Loucy (cell line): ENCODE results near the gene DNAJC30.

Experiments
- H2AFZ ChIP-seq: fragments of 200-600 bp; sonication (generic); 2 replicates; pipeline ENCODE4 v1.6.0; 2016; ENCODE audit warnings: antibody characterized with exemption, mild to moderate bottlenecking, low read length, moderate library complexity
- H3F3A ChIP-seq: fragments of 200-600 bp; 2 replicates; pipeline ENCODE4 v1.6.0; 2016; ENCODE audit warnings: antibody characterized with exemption, low read depth, mild to moderate bottlenecking
- H3K27me3 ChIP-seq: fragments of 200-600 bp; sonication (generic); 2 replicates; pipeline ENCODE4 v1.6.1; 2014; ENCODE audit warnings: low read length, mild to moderate bottlenecking; ENCODE audit not compliant: insufficient read depth, poor library complexity, severe bottlenecking
- H3K36me3 ChIP-seq: fragments of 200-600 bp; sonication (generic); 2 replicates; pipeline ENCODE4 v1.6.1; 2016; ENCODE audit warnings: low read length; ENCODE audit not compliant: insufficient read depth
- H3K4me1 ChIP-seq: fragments of 200-600 bp; sonication (generic); 2 replicates; pipeline ENCODE4 v1.5.1; 2014; ENCODE audit warnings: low read length, mild to moderate bottlenecking; ENCODE audit not compliant: insufficient read depth, poor library complexity, severe bottlenecking
- H3K4me2 ChIP-seq: fragments of 200-600 bp; sonication (generic); 2 replicates; pipeline ENCODE4 v1.6.0; 2014; ENCODE audit warnings: antibody characterized with exemption, low read length, low read depth, mild to moderate bottlenecking; ENCODE audit not compliant: poor library complexity, severe bottlenecking
- H3K4me3 ChIP-seq: fragments of 200-600 bp; sonication (generic); 2 replicates; pipeline ENCODE4 v1.5.1; 2014; ENCODE audit warnings: low read length, mild to moderate bottlenecking, mixed read lengths; ENCODE audit not compliant: poor library complexity, severe bottlenecking
- H3K79me2 ChIP-seq: fragments of 200-600 bp; sonication (generic); 2 replicates; pipeline ENCODE4 v1.6.1; 2014; ENCODE audit warnings: low read length; ENCODE audit not compliant: insufficient read depth
- H3K9ac ChIP-seq: fragments of 200-600 bp; sonication (generic); 2 replicates; pipeline ENCODE4 v1.6.0; 2014; ENCODE audit warnings: mild to moderate bottlenecking, low read depth, low read length, moderate library complexity; ENCODE audit not compliant: poor library complexity, severe bottlenecking
- H3K9me2 ChIP-seq: fragments of 200-600 bp; sonication (generic); replicated peaks from 2 replicates; pipeline ENCODE4 v1.6.1; 2016; ENCODE audit warnings: low read depth, low read length, mixed read lengths
- H3K9me3 ChIP-seq: fragments of 200-600 bp; sonication (generic); 2 replicates; pipeline ENCODE4 v1.6.1; 2014; ENCODE audit warnings: mild to moderate bottlenecking, antibody characterized with exemption, low read length, low read depth; ENCODE audit not compliant: insufficient read depth
- H4K20me1 ChIP-seq: fragments of 200-600 bp; sonication (generic); 2 replicates; pipeline ENCODE4 v1.6.0; 2014; ENCODE audit warnings: antibody characterized with exemption, low read length, mild to moderate bottlenecking; ENCODE audit not compliant: insufficient read depth, poor library complexity, severe bottlenecking
- CTCF ChIP-seq: fragments of 200-600 bp; sonication (generic); conservative IDR thresholded peaks from 2 replicates; pipeline ENCODE4 v1.5.1; 2014; ENCODE audit warnings: mild to moderate bottlenecking, antibody characterized with exemption, low read length
- EZH2phosphoT487 ChIP-seq: fragments of 200-600 bp; IDR thresholded peaks from 2 replicates; pipeline ENCODE4 v1.6.1; 2018; ENCODE audit warnings: antibody characterized with exemption, mild to moderate bottlenecking, moderate library complexity, borderline replicate concordance

Gene DNAJC30

GRCh38 chr7:73703225-73703624, 20.0 kb upstream of the DNAJC30 start:
- Histone ChIP-seq H3K9me2 (no peaks in the 10 kb centered on the region), H2AFZ (no peak overlapping the region), H3F3A (no peaks in the 10 kb centered on the region), H3K79me2 (no peaks in the 10 kb centered on the region), H3K4me2 (no peak overlapping the region), H3K4me3 (no peak overlapping the region), H3K27me3 (no peaks in the 10 kb centered on the region), H3K9me3 (no peaks in the 10 kb centered on the region), H4K20me1 (no peaks in the 10 kb centered on the region), H3K9ac (no peak overlapping the region), H3K36me3 (peaks cover 8% of the 10 kb centered on the region; the same call in 1 of the 2 replicates), H3K4me1 (no peaks in the 10 kb centered on the region)
- no peak for TF ChIP-seq CTCF
- no peak for TF ChIP-seq EZH2phosphoT487

GRCh38 chr7:73702665-73703064, 19.4 kb upstream of the DNAJC30 start:
- H3K79me2 ChIP-seq, result no peaks in the 10 kb centered on the region
- H3K36me3 ChIP-seq, result peaks cover 13% of the 10 kb centered on the region; the same call in 1 of the 2 replicates
- no peaks in the 10 kb centered on the region for H3F3A ChIP-seq
- H3K9me2 ChIP-seq, result no peaks in the 10 kb centered on the region
- no peaks in the 10 kb centered on the region for H3K4me1 ChIP-seq
- H2AFZ ChIP-seq, result no peak overlapping the region
- no peak for TF ChIP-seq EZH2phosphoT487
- TF ChIP-seq CTCF, result no peak
- no peaks in the 10 kb centered on the region for H3K27me3 ChIP-seq
- no peaks in the 10 kb centered on the region for H3K9me3 ChIP-seq
- H3K9ac ChIP-seq, result no peak overlapping the region
- no peak overlapping the region for H3K4me2 ChIP-seq
- H3K4me3 ChIP-seq, result no peak overlapping the region
- H4K20me1 ChIP-seq, result no peaks in the 10 kb centered on the region

GRCh38 chr7:73702226-73702625, 19.0 kb upstream of the DNAJC30 start:
- no peak overlapping the region for H3K4me2 ChIP-seq
- no peaks in the 10 kb centered on the region for H3K4me1 ChIP-seq
- no peaks in the 10 kb centered on the region for H4K20me1 ChIP-seq
- no peak overlapping the region for H2AFZ ChIP-seq
- no peak for TF ChIP-seq CTCF
- TF ChIP-seq EZH2phosphoT487, result no peak
- H3K9me3 ChIP-seq, result no peaks in the 10 kb centered on the region
- H3K4me3 ChIP-seq, result no peak overlapping the region
- H3K9me2 ChIP-seq, result no peaks in the 10 kb centered on the region
- no peak overlapping the region for H3K9ac ChIP-seq
- no peaks in the 10 kb centered on the region for H3F3A ChIP-seq
- H3K27me3 ChIP-seq, result no peaks in the 10 kb centered on the region
- H3K79me2 ChIP-seq, result no peaks in the 10 kb centered on the region
- H3K36me3 ChIP-seq, result peaks cover 18% of the 10 kb centered on the region; the same call in 1 of the 2 replicates
